MG63 (cell line): Measurements from ENCODE around the gene DYNC2LI1. TPM values are rescaled to one million over a fixed set of nuclear protein-coding genes. Genes with fewer than 3 reads are reported as not detected.

Experiments
- DNase-seq: peaks from one replicate; pipeline ENCODE4 v3.0.0-alpha.2; 2020
- H3K27me3 ChIP-seq: fragments of 250-450 bp; sonication (Bioruptor Pico); 2 replicates; pipeline ENCODE4 v1.5.1; 2020; ENCODE audit warnings: mild to moderate bottlenecking, moderate library complexity
- H3K36me3 ChIP-seq: fragments of 250-450 bp; sonication (Bioruptor Pico); 2 replicates; pipeline ENCODE4 v1.5.1; 2020; ENCODE audit warnings: mild to moderate bottlenecking, moderate library complexity
- H3K4me3 ChIP-seq: fragments of 250-450 bp; sonication (Bioruptor Pico); 2 replicates; pipeline ENCODE4 v1.5.1; 2020; ENCODE audit warnings: mild to moderate bottlenecking, moderate library complexity
- H3K9me3 ChIP-seq: fragments of 250-450 bp; sonication (Bioruptor Pico); 2 replicates; pipeline ENCODE4 v1.5.1; 2020; ENCODE audit warnings: mild to moderate bottlenecking, moderate library complexity
- total RNA-seq: library from RNA; depleted of rRNA; stranded (reverse); fragments of >200 nt; shearing (Covaris generic); gene quantifications from 2 replicates; pipeline ENCODE4 v1.2.3, GENCODE V29; 2014; ENCODE audit warnings: low replicate concordance

Gene DYNC2LI1
- total RNA-seq, 1 experiment from 2014 or later = 22.4 TPM

GRCh38 chr2:43825841-43826240, 52.0 kb downstream of the DYNC2LI1 start:
- no peak for DNase-seq
- no peaks in the 10 kb centered on the region for H3K9me3 ChIP-seq
- no peak overlapping the region for H3K4me3 ChIP-seq
- no peaks in the 10 kb centered on the region for H3K27me3 ChIP-seq
- no peaks in the 10 kb centered on the region for H3K36me3 ChIP-seq

- Histone ChIP-seq H3K27me3 (no peaks in the 10 kb centered on the region), H3K4me3 (no peak overlapping the region), H3K36me3 (no peaks in the 10 kb centered on the region), H3K9me3 (no peaks in the 10 kb centered on the region)
- DNase-seq = no peak
Measured at GRCh38 chr2:43826305-43827250, 52.7 kb downstream of the DYNC2LI1 start.

- Histone ChIP-seq H3K27me3 (no peaks in the 10 kb centered on the region), H3K4me3 (no peak overlapping the region), H3K36me3 (no peaks in the 10 kb centered on the region), H3K9me3 (no peaks in the 10 kb centered on the region)
- DNase-seq = no peak
Measured at GRCh38 chr2:43831543-43832294, 57.9 kb downstream of the DYNC2LI1 start.

- DNase-seq = no peak
- Histone ChIP-seq H3K9me3 (no peaks in the 10 kb centered on the region), H3K36me3 (no peaks in the 10 kb centered on the region), H3K27me3 (no peaks in the 10 kb centered on the region), H3K4me3 (no peak overlapping the region)
Measured at GRCh38 chr2:43832457-43832856, 58.6 kb downstream of the DYNC2LI1 start.

GRCh38 chr2:43837033-43837432, 63.2 kb downstream of the DYNC2LI1 start:
- no peak for DNase-seq
- Histone ChIP-seq H3K36me3 (no peaks in the 10 kb centered on the region), H3K9me3 (no peaks in the 10 kb centered on the region), H3K4me3 (no peak overlapping the region), H3K27me3 (no peaks in the 10 kb centered on the region)

- Histone ChIP-seq H3K27me3 (no peaks in the 10 kb centered on the region), H3K36me3 (no peaks in the 10 kb centered on the region), H3K9me3 (no peaks in the 10 kb centered on the region), H3K4me3 (no peak overlapping the region)
- no peak for DNase-seq
Measured at GRCh38 chr2:43837831-43838559, 64.2 kb downstream of the DYNC2LI1 start.

GRCh38 chr2:43838560-43839267, 64.9 kb downstream of the DYNC2LI1 start, which contains the start of the genes ABCG5 and ABCG8:
TSS of gene ABCG5 (minus strand) at chr2:43838839. CDS start at chr2:43838679, 160 bp downstream.
TSS of gene ABCG8 (plus strand) at chr2:43838971. CDS start at chr2:43839054, 83 bp downstream.
- H3K27me3 ChIP-seq = no peaks in the 10 kb centered on the region
- H3K9me3 ChIP-seq = no peaks in the 10 kb centered on the region
- no peak within 1 kb of the TSS for H3K4me3 ChIP-seq
- H3K36me3 ChIP-seq = no peaks in the 10 kb centered on the region
- DNase-seq = no peak

GRCh38 chr2:43839776-43840564, 66.1 kb downstream of the DYNC2LI1 start:
- no peaks in the 10 kb centered on the region for H3K36me3 ChIP-seq
- no peak overlapping the region for H3K4me3 ChIP-seq
- no peaks in the 10 kb centered on the region for H3K9me3 ChIP-seq
- no peaks in the 10 kb centered on the region for H3K27me3 ChIP-seq
- DNase-seq = no peak

- no peaks in the 10 kb centered on the region for H3K9me3 ChIP-seq
- no peak overlapping the region for H3K4me3 ChIP-seq
- no peak for DNase-seq
- no peaks in the 10 kb centered on the region for H3K36me3 ChIP-seq
- H3K27me3 ChIP-seq = no peaks in the 10 kb centered on the region
Measured at GRCh38 chr2:43840965-43841364, 67.1 kb downstream of the DYNC2LI1 start.

- no peaks in the 10 kb centered on the region for H3K9me3 ChIP-seq
- DNase-seq = no peak
- no peaks in the 10 kb centered on the region for H3K36me3 ChIP-seq
- H3K27me3 ChIP-seq = no peaks in the 10 kb centered on the region
- H3K4me3 ChIP-seq = no peak overlapping the region
Measured at GRCh38 chr2:43841949-43842865, 68.4 kb downstream of the DYNC2LI1 start.

GRCh38 chr2:43842866-43843226, 69.0 kb downstream of the DYNC2LI1 start:
- no peak for DNase-seq
- H3K27me3 ChIP-seq = no peaks in the 10 kb centered on the region
- no peak overlapping the region for H3K4me3 ChIP-seq

GRCh38 chr2:43845181-43845580, 71.3 kb downstream of the DYNC2LI1 start:
- no peaks in the 10 kb centered on the region for H3K27me3 ChIP-seq
- no peak for DNase-seq
- no peaks in the 10 kb centered on the region for H3K9me3 ChIP-seq
- H3K4me3 ChIP-seq = no peak overlapping the region
- no peaks in the 10 kb centered on the region for H3K36me3 ChIP-seq

More at GRCh38 chr2:43842866-43843226, 69.0 kb downstream of the DYNC2LI1 start:
- no peaks in the 10 kb centered on the region for H3K9me3 ChIP-seq
- H3K36me3 ChIP-seq = no peaks in the 10 kb centered on the region

GRCh38 chr2:43846140-43846793, 72.4 kb downstream of the DYNC2LI1 start:
- no peak overlapping the region for H3K4me3 ChIP-seq
- H3K36me3 ChIP-seq = no peaks in the 10 kb centered on the region
- H3K27me3 ChIP-seq = no peaks in the 10 kb centered on the region
- no peak for DNase-seq
- no peaks in the 10 kb centered on the region for H3K9me3 ChIP-seq

- DNase-seq = no peak
Measured at GRCh38 chr2:43848214-43848613, 74.4 kb downstream of the DYNC2LI1 start.

More at GRCh38 chr2:43848214-43848613, 74.4 kb downstream of the DYNC2LI1 start:
- no peaks in the 10 kb centered on the region for H3K27me3 ChIP-seq
- no peak overlapping the region for H3K4me3 ChIP-seq
- H3K36me3 ChIP-seq = no peaks in the 10 kb centered on the region
- no peaks in the 10 kb centered on the region for H3K9me3 ChIP-seq
